Measurements from ENCODE around the gene DMXL1.

- TF ChIP-seq EZH2 (IDR thresholded peaks at IDR 0.05) (no peak), POLR2AphosphoS5 (IDR thresholded peaks at IDR 0.05; ENCODE audit: borderline replicate concordance, low read depth, low read length) (no peak)
Measured at GRCh38 chr5:119120893-119121292, 50.0 kb downstream of the DMXL1 start.

All from SK-N-MC (cell line).